Uterus (tissue), 2 donors: ENCODE measurements around the gene SPIB.

ENCODE experiments used
- CTCF ChIP-seq, 4 experiments: fragments of 200-600 bp in 2 of 4; fragments of 450-650 bp in 2 of 4; sonication (generic) in 2 of 4; IDR thresholded peaks; one replicate each; pipeline ENCODE4 v1.5.1; 2016 to 2019; ENCODE audit warnings: antibody characterized with exemption in 4 of 4, mild to moderate bottlenecking in 2 of 4, moderate library complexity in 1 of 4
- POLR2A ChIP-seq, 2 donors: fragments of 450-650 bp; IDR thresholded peaks; one replicate each; pipeline ENCODE4 v1.6.1; 2016; ENCODE audit warnings: antibody characterized with exemption in 2 of 2, mild to moderate bottlenecking in 1 of 2, moderate library complexity in 1 of 2

GRCh38 chr19:50461066-50461875 lies 42.5 kb downstream of the SPIB start:
- TF ChIP-seq CTCF (IDR thresholded peaks at IDR 0.05) (peak; percentile 55 to 65 (median 60)), POLR2A (IDR thresholded peaks at IDR 0.05) (no peak)
